Breast epithelium (tissue), 3 donors: ENCODE measurements around the gene CACNA1A.
"Not testable (repeated sequence)": the region's sequence is repeated elsewhere in the genome, so short reads cannot be mapped to it uniquely, and the experiment has no call there.

Source experiments
- POLR2A ChIP-seq: fragments of 450-650 bp; IDR thresholded peaks from one replicate; pipeline ENCODE4 v1.6.1; 2016; ENCODE audit warnings: antibody characterized with exemption, mild to moderate bottlenecking, moderate library complexity
- POLR2AphosphoS5 ChIP-seq, 3 donors: sonication (generic); formaldehyde crosslinking; IDR thresholded peaks; one replicate each; pipeline ENCODE4 v1.6.1; 2017; ENCODE audit warnings: antibody characterized with exemption in 3 of 3
- TF ChIP-seq, protein P1 (sequence below), 3 donors: fragments of 450-650 bp; IDR thresholded peaks; one replicate each; pipeline ENCODE4 v1.5.1; 2016 to 2017; ENCODE audit warnings: antibody characterized with exemption in 3 of 3, mild to moderate bottlenecking in 3 of 3, moderate library complexity in 3 of 3

DNA sequence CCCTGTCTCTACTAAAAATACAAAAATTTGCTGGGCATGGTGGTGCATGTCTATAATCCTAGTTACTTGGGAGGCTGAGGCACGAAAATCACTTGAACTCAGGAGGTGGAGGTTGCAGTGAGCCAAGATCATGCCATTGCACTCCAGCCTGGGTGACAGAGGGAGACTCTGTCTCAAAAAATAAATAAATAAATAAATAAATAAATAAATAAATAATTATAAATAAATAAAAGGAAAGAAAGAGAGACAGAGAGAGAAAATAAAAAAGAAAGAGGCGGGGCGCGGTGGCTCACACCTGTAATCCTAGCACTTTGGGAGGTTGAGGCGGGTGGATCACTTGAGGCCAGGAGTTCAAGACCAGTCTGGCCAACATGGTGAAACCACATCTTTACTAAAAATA is 328.7 kb downstream of the CACNA1A start:
- TF ChIP-seq, protein P1, sequence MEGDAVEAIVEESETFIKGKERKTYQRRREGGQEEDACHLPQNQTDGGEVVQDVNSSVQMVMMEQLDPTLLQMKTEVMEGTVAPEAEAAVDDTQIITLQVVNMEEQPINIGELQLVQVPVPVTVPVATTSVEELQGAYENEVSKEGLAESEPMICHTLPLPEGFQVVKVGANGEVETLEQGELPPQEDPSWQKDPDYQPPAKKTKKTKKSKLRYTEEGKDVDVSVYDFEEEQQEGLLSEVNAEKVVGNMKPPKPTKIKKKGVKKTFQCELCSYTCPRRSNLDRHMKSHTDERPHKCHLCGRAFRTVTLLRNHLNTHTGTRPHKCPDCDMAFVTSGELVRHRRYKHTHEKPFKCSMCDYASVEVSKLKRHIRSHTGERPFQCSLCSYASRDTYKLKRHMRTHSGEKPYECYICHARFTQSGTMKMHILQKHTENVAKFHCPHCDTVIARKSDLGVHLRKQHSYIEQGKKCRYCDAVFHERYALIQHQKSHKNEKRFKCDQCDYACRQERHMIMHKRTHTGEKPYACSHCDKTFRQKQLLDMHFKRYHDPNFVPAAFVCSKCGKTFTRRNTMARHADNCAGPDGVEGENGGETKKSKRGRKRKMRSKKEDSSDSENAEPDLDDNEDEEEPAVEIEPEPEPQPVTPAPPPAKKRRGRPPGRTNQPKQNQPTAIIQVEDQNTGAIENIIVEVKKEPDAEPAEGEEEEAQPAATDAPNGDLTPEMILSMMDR (IDR thresholded peaks at IDR 0.05), result not testable (repeated sequence)
- TF ChIP-seq POLR2AphosphoS5 (IDR thresholded peaks at IDR 0.05); POLR2A: not testable (repeated sequence)
